ENCODE data around the gene NR6A1. TPM values are rescaled to one million over a fixed set of nuclear protein-coding genes. Genes with fewer than 3 reads are reported as not detected.
A peak's percentile ranks its signal among the peaks of the same experiment; 100 is the strongest.

NR6A1 gene
- total RNA-seq, 1 donor from 2014 or later: 0.92 TPM

- H3K4me3 ChIP-seq (ENCODE audit: low read depth, low read length): no peak overlapping the region
- no peak for TF ChIP-seq CTCF (IDR thresholded peaks at IDR 0.05; ENCODE audit: insufficient read depth, low read length, poor library complexity, severe bottlenecking)
- no peak for DNase-seq (ENCODE audit: low read depth)
- no peaks in the 10 kb centered on the region for H3K27me3 ChIP-seq (ENCODE audit: control insufficient read depth, insufficient read depth, low read length)
- H3K36me3 ChIP-seq (ENCODE audit: control insufficient read depth, insufficient read depth, low read length): no peaks in the 10 kb centered on the region
These were observed 41.9 kb upstream of the NR6A1 start for GRCh38 chr9:124813041-124813440.

DNA sequence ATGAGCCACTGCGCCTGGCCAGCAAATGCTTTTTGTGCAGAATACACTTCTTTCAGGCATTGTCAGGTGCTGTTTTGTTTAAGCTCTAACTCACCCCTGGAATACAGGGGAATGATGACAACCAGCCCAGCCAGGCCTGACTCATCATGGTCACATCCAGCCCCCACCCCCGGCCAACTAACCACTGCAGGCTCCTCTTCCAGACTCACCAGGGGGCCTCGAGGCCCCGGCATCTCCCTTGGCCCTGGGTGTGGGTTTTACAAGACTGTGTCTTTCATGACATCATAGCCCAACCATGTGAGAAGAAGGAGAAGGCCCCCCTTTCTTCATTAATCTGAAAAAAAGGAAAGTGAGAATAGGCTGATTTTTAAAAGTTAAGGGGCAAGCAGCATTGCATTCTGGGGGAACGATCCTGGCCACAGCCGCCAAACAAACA lies 41.3 kb upstream of the NR6A1 start:
- H3K36me3 ChIP-seq (ENCODE audit: control insufficient read depth, insufficient read depth, low read length): no peaks in the 10 kb centered on the region
- peak; percentile 11 for TF ChIP-seq CTCF (IDR thresholded peaks at IDR 0.05; ENCODE audit: insufficient read depth, low read length, poor library complexity, severe bottlenecking)
- H3K4me3 ChIP-seq (ENCODE audit: low read depth, low read length): no peak overlapping the region
- peak; percentile 95 for DNase-seq (ENCODE audit: low read depth)
- H3K27me3 ChIP-seq (ENCODE audit: control insufficient read depth, insufficient read depth, low read length): no peaks in the 10 kb centered on the region

DNA sequence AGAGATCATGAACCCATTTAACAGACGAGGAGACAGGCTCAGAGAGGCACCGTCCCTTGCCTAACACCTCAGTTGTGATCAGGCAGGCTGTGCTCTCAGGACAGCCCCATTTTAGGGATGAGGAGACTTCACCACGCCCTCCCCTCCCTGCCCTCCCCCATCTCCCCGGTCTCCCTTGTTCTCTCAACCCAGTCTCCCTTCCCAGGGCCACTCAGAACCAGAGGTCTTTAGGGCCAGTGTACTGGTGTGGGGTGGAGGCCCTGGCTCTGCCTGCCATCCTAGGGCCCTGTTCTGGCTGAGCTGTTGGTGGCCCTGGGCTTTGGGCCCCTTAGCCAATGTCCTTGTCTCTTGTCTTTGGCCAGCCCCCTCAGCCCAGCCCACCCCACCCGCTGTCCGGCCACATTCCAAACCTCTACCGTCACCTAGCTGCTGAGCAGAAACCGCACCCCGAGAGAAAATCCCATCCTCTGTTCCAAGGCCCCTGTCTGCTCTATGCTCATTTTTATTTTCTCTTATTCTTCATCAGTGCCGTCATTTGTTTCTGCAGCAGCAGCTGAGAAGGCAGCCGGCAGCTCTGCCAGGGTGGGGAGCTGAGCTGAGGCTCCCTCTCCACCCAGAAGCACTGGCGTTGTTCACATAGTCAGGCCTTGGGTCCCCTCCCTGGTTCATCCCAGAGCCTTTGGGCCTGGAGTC lies 39.7 kb upstream of the NR6A1 start:
- Histone ChIP-seq H3K4me3 (ENCODE audit: low read depth, low read length) (no peak overlapping the region), H3K36me3 (ENCODE audit: control insufficient read depth, insufficient read depth, low read length) (no peaks in the 10 kb centered on the region), H3K27me3 (ENCODE audit: control insufficient read depth, insufficient read depth, low read length) (no peaks in the 10 kb centered on the region)
- peak; percentile 63 for DNase-seq (ENCODE audit: low read depth)
- TF ChIP-seq CTCF (IDR thresholded peaks at IDR 0.05; ENCODE audit: insufficient read depth, low read length, poor library complexity, severe bottlenecking): no peak

- no peak for DNase-seq (ENCODE audit: low read depth)
- no peak for TF ChIP-seq CTCF (IDR thresholded peaks at IDR 0.05; ENCODE audit: insufficient read depth, low read length, poor library complexity, severe bottlenecking)
- Histone ChIP-seq H3K27me3 (ENCODE audit: control insufficient read depth, insufficient read depth, low read length) (no peaks in the 10 kb centered on the region), H3K36me3 (ENCODE audit: control insufficient read depth, insufficient read depth, low read length) (no peaks in the 10 kb centered on the region), H3K4me3 (ENCODE audit: low read depth, low read length) (no peak overlapping the region)
These were observed 38.8 kb upstream of the NR6A1 start for GRCh38 chr9:124809741-124810500.

- no peak for DNase-seq (ENCODE audit: low read depth)
- no peak for TF ChIP-seq CTCF (IDR thresholded peaks at IDR 0.05; ENCODE audit: insufficient read depth, low read length, poor library complexity, severe bottlenecking)
- no peaks in the 10 kb centered on the region for H3K36me3 ChIP-seq (ENCODE audit: control insufficient read depth, insufficient read depth, low read length)
- H3K4me3 ChIP-seq (ENCODE audit: low read depth, low read length): no peak overlapping the region
- H3K27me3 ChIP-seq (ENCODE audit: control insufficient read depth, insufficient read depth, low read length): no peaks in the 10 kb centered on the region
These were observed 38.1 kb upstream of the NR6A1 start for GRCh38 chr9:124809211-124809610.
